Measurements from ENCODE around the gene TUBGCP5.

The TUBGCP5 gene

GRCh38 chr15:22951381-22952280, 87.7 kb downstream of the TUBGCP5 start:
- no peak for DNase-seq

GRCh38 chr15:22951031-22951380, 88.4 kb downstream of the TUBGCP5 start:
- DNase-seq: no peak

GRCh38 chr15:22950256-22950990, 88.9 kb downstream of the TUBGCP5 start:
- no peak for DNase-seq
